Fibroblast of peridontal ligament (primary cell): Measurements from ENCODE around the gene CP.
A peak's percentile ranks its signal among the peaks of the same experiment; 100 is the strongest.

ENCODE experiments used
- DNase-seq: peaks from one replicate; pipeline ENCODE4 v3.0.0-alpha.2; 2010; ENCODE audit errors: extremely low read depth

Gene CP

DNA sequence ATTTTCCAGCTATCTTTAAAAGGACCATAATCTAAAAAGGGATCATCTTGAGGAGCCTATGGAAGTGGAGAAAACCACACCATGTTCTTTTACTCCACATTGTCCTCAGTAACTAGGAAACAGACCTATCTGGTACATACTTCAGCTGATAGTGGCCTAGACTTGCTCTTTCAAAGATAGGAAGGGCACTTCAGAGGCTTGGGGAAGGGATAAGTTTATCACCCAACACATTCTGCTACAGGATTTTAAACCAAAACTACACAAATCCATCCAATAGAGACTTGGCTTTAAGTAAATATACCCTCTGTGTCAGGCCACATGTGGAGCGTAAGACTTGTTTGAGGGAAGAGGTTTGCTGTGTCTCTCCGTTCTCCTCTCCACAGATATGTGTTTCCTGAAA, 35.4 kb downstream of the CP start:
- DNase-seq = no peak

- DNase-seq = no peak
Observed at GRCh38 chr3:149181182-149181581, 40.4 kb downstream of the CP start.

DNA sequence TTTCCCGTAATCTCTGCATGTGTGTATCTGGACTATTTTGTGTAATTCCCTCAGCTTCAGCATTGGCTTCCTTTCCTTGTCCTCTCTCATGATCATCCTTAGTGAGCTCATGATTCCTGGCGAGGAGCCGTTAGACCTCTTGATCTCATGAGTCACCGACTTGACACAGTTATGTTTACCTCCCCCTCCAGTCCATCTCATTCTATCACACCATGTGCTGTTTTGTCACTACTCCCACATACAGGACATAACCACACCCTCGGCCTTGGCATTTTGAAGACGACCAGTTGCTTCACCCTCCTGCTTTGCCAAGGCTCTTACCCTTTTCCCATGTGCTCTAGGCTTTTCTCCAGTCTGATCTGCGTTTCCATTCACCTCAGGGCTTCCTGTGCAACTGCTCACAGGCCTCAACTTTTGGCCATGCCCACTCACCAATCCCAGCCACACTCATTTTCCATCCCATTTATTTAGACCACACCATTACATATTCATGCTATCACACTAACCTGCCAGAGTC, 41.5 kb downstream of the CP start:
- DNase-seq = peak; percentile 100

GRCh38 chr3:149179220-149179619, 42.4 kb downstream of the CP start:
- peak; percentile 69 for DNase-seq

- no peak for DNase-seq
Observed at GRCh38 chr3:149177122-149177521, 44.5 kb downstream of the CP start.

DNA sequence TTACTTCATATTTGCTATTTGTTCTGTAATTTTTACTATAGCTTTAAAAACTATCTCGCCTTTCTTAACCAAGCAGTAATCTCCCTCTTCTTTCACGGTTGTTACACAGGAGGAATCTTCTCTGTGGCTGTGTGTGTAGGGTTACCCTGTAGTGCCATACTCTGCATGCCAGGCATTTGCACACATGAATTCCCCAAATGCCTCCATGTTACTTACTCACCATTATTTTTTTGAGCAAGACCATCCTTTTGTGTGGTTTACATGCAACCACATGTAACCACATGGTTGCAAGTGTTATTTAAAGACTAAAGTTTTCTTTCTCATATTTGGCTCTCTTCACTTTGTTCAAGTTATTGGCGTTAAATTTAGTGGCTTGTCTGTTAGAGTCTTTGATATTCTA, 46.7 kb downstream of the CP start:
- peak; percentile 71 for DNase-seq

DNA sequence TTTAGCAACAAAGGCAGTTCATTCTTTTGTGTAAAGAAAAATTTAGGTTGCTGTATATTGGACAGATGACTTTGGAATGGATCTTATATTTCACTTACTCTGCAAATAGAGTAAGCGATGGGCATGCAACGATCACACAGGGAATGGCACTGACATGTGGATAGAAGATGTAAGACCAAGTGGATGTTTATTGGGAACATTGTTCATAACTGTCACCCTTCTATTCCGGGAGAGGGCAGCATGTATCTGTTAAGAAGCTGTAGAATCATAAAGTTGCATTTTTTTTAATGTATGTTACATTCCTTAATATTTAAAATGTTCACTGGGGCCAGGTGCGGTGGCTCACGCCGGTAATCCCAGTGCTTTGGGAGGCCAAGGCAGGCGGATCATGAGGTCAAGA, 51.0 kb downstream of the CP start:
- DNase-seq = no peak

GRCh38 chr3:149167898-149168297, 53.7 kb downstream of the CP start:
- no peak for DNase-seq

DNA sequence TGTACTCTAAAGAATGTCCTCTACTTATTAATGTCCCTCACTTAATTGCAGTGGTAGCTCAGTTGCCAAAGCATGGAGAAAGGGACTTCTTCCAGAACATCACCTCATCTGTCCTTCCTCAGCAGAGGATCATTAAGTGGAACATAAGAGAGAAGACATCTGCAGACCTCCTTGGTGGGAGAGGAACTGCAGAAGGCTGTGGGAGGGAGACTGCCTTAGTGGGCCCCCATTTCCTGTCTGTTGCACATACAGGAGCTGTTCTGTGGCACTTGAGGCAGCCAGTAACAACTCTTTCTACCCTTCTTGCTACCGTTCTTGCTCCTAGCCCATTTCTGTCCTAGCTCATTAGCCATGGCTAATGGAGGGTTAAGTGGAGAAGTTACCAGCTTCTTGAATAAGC, 58.6 kb downstream of the CP start:
- no peak for DNase-seq

GRCh38 chr3:149162007-149162406, 59.6 kb downstream of the CP start:
- no peak for DNase-seq

GRCh38 chr3:149160754-149161300, 60.8 kb downstream of the CP start:
- DNase-seq = peak; percentile 11

GRCh38 chr3:149153402-149153801, 68.2 kb downstream of the CP start:
- no peak for DNase-seq

GRCh38 chr3:149152420-149152819, 69.2 kb downstream of the CP start:
- peak; percentile 30 for DNase-seq

GRCh38 chr3:149151843-149152242, 69.8 kb downstream of the CP start:
- DNase-seq = peak; percentile 68

DNA sequence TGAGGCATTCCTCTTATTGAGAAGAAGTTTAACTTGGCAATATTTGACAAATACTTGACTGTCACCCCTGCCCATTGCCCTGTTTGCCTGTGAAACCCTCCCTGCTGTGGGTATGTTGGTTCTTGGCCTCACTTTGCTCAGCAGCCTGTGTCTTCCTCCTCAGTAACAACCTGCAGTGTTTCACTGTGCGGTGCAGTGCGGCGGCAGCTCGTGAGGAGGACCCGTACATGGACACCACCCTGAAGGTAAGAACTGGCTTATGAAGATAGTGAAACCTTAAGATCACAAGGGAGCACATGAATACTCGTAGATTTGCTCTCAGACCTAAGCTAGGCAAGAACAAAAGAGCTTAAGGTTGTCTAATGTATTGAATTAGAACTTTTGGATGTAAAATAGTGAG, 71.2 kb downstream of the CP start:
- DNase-seq = no peak

GRCh38 chr3:149145974-149146373, 75.7 kb downstream of the CP start:
- DNase-seq = no peak

DNA sequence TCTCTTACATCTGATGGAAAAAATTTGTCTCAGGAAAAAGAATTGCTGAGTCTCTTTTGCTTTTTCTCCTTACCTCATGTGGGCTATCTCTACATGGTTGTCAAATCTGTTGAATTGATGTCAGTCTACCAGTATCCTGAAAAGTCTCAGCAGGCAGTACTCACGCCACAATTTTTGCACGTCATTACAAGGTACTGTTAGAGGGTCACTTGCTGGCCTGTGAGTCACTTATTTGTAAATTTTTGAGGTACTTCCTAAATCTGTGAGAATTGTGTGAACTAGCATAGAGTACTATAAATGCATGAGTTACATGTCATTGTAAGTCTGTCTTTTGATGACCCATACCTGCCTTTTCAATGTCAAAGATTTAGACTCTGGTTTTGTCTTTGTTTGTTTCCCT, 76.3 kb downstream of the CP start:
- no peak for DNase-seq

DNA sequence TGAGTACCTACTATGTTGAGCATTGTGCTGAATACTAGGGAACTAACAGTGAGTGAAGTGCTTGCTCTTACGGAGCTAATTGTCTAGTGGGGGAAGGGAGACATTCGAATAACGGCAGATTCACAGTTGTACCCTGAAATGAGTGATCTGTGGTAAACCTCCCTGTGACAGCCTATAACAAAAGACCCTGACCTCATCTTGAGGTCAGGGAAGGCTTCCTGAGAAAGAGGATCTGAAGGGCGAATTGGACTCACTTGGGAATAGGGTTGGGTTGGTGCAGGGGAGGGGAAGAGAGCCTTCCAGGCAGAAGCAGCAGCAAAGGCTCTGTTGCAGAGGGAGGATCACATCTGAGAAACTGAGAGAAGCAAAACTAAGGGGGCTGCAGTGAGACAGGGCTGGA, 78.9 kb downstream of the CP start:
- no peak for DNase-seq

DNA sequence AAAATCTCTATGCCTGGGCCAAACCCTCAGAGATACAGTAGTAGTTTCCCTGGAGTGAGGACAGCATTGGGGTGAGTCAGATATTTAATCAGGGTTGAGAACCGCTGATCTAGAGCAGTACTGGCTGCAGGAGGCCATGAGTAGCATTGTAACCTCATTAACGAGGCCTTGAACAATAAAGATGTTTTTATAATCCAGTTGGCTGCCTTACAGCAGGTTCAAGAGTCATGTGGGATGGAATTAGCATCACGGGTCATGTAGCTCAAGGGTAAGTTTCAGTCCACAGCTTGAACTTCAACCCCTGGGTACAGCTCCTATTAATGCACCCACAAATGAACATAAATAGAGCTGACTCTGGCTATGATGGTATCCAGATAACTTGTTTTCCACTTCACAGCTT, 87.1 kb downstream of the CP start:
- no peak for DNase-seq

DNA sequence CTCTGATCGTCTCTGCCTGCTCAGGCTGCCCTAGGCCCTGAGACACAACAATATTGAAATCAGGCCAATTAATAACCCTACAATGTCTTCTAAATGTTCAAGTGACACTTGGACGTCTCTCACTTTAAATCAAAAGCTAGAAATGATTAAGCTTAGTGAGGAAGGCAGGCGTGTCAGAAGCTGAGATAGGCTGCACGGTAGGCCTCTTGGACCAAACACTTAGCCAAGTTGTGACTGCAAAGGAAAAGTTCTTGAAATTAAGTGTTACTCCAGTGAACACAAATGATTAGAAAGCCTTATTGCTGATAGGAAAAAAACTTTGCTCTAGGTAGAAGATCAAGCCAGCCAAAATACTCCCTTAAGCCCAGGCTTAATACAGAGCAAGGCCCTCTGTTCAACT, 90.0 kb downstream of the CP start:
- no peak for DNase-seq

GRCh38 chr3:149129326-149130205, 92.1 kb downstream of the CP start, which contains the start of gene HPS3:
Gene HPS3 (plus strand): TSS chr3:149129638. CDS start chr3:149129724, 86 bp downstream.
- peak; percentile 82 for DNase-seq

DNA sequence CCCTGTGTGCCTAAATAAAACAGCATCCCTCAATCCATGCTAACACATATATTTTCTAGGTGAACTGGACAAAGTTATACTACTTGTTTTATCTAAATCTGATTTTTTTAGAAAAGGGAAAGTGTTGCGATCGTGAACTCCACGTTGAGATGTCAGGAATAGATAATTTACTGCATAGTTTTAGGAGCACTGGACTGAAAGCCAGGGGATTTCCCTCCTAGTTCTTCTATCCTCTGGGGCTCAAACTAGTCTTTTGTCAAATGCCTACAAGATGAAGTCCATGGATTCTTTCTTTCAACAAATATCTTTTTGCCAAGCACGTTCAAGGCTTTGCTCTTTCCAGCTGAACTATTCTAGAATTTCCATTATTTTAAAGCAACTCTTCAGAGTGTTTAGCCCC, 92.8 kb downstream of the CP start:
- DNase-seq = peak; percentile 46
